ENCODE data around the gene LENG1.

DNA sequence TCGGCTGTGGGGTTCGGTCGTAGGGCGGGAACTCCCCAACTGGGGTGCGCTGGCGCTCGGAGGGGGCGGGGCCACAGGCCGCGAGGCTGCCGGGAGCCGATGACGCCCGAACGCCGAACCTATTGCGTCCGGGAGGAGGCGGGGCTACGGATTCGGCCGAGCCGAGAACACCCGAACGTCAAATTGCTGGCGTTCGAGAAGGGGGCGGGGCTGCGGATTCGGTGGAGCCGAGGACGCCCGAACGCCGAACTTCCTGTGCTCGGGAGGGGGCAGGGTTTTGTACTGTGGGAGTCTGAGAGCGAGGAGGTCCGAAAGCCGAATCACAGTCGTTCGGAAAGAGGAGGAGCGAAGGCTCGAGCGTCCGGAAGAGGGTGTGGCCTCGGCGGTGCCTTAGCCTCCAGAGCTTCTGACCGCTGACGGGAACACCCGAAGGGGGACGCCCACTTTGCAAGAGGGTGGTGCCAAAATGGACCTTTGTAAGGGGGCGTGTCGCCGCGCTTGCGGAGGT is 31.0 kb upstream of the LENG1 start:
- TF ChIP-seq CTCF (IDR thresholded peaks at IDR 0.05) = no peak
- no peak for TF ChIP-seq POLR2A (IDR thresholded peaks at IDR 0.05)
